Body of pancreas (tissue), 4 donors: ENCODE data around the gene ETV3. TPM values are rescaled to one million over a fixed set of nuclear protein-coding genes. Genes with fewer than 3 reads are reported as not detected.

Source experiments
- ATAC-seq: fragments of 150-250 bp; one replicate; pipeline ENCODE4 v1.9.1; 2016
- DNase-seq, 4 donors: peaks; one replicate each; pipeline ENCODE4 v3.0.0-alpha.2; 2019
- H3K27ac ChIP-seq, 4 donors: fragments of 200-600 bp; sonication (generic); 1 replicate in 3 of 4; 2 replicates in 1 of 4; pipeline versions ENCODE4 v1.5.1 to v1.6.1; 2016 to 2019; ENCODE audit warnings: mild to moderate bottlenecking in 1 of 4, mixed read lengths in 1 of 4, moderate library complexity in 1 of 4
- H3K27me3 ChIP-seq, 2 donors: fragments of 200-600 bp; sonication (generic); one replicate each; pipeline ENCODE4 v1.6.0; 2016; ENCODE audit warnings: mild to moderate bottlenecking in 1 of 2
- H3K36me3 ChIP-seq, 2 donors: fragments of 200-600 bp; sonication (generic); replicated peaks in 1 of 2; 2 replicates each; pipeline ENCODE4 v1.5.1; 2016; ENCODE audit warnings: low read depth in 2 of 2; ENCODE audit not compliant: insufficient read depth in 1 of 2
- H3K4me1 ChIP-seq: fragments of 200-600 bp; sonication (generic); one replicate; pipeline ENCODE4 v1.6.0; 2016
- H3K4me3 ChIP-seq, 2 donors: fragments of 200-600 bp; sonication (generic); 1 replicate in 1 of 2; 2 replicates in 1 of 2; pipeline ENCODE4 v1.5.1; 2016 to 2019
- H3K9me3 ChIP-seq, 3 donors: fragments of 200-600 bp; sonication (generic); 1 replicate in 2 of 3; 2 replicates in 1 of 3; pipeline ENCODE4 v1.5.1; 2016
- POLR2A ChIP-seq, 3 donors: fragments of 450-650 bp; IDR thresholded peaks; one replicate each; pipeline ENCODE4 v1.6.1; 2016; ENCODE audit warnings: antibody characterized with exemption in 3 of 3, mild to moderate bottlenecking in 2 of 3
- WGBS, 2 donors: methylation state at CpG; one replicate each; pipeline ENCODE4 v1.1.5; 2017; 5-methylcytosine and 5-hydroxymethylcytosine counted together
- intact Hi-C: fragments of 100-400 bp; cut with DNase I; formaldehyde crosslinking; loops from one replicate; pipeline ENCODE4 v1.15.1; 2023
- total RNA-seq, 2 donors: library from RNA; depleted of rRNA; stranded (reverse); fragments of >200 nt; gene quantifications; one replicate each; pipeline ENCODE4 v1.1.0, GENCODE V29; 2016
- TF ChIP-seq, protein P1 (sequence below), 7 experiments: fragments of 450-650 bp in 4 of 7; fragments of 200-600 bp in 3 of 7; sonication (generic) in 3 of 7; IDR thresholded peaks; one replicate each; pipeline ENCODE4 v1.5.1; 2016 to 2019; ENCODE audit warnings: antibody characterized with exemption in 7 of 7

Gene ETV3
- total RNA-seq, 2 donors from 2014 or later: 5.6 to 11.4 TPM

DNA sequence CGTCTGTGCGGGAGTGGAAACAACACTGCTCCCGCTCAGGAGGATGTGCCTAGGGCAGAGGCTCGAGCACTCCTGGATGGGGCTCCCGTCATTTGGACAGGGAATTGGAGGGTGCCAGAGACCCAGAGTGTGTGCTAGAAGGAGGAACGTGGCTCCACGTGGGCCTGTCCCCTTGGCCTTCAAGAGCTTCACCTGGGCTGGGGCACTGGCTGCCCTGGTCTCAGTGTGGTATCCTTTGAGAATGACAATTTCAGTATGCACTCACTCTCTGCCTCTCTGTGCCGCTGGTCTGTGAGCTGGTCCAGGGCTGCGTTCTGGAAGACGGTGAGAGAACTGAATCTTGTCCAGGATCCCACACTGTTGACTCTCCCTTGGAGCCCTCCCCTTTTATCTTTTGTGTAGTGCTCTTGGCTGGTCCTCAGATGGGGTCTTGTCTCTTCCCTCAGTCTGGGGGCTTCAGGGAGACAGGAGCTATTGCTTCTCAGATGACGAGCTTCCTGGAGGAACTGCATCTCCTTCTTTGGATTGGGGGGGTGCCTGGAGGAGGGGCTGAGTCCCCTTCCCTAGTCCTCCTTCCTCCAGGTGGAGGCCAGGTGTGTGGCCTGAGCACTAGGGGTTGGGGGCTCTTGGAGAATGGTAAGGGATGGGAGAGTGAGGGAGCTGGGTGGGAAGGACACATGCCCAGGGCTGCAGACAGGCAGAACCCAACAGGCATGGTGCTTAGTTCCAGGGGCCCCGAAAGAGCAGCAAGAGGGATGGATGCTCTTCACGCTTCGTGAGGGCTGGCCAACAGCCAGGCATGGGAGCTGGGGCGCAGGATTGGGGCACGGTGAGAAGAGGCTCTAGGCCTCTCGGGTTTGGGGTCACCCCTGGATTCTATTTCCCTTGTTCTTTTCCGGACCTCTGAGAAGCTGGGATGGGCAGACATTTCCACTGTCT, 23.7 kb downstream of the ETV3 start:
- no peak for ATAC-seq
- WGBS, 2 donors: 61 to 69% methylated on average over 18 of the region's 18 CpGs

GRCh38 chr1:157113631-157114030, 24.6 kb downstream of the ETV3 start:
- Histone ChIP-seq H3K27ac (no peak overlapping the region), H3K4me1 (no peaks in the 10 kb centered on the region), H3K27me3 (peaks cover 0 to 3% of the 10 kb centered on the region in 2 donors), H3K36me3 (no peaks in the 10 kb centered on the region), H3K4me3 (no peak overlapping the region), H3K9me3 (no peaks in the 10 kb centered on the region)
- 54 to 58% methylated on average over 3 of the region's 3 CpGs for WGBS, 2 donors
- intact Hi-C loops: no loop called here
- TF ChIP-seq POLR2A (IDR thresholded peaks at IDR 0.05): no peak
- ATAC-seq: no peak
- DNase-seq: no peak

More for the DNA sequence above, 23.7 kb downstream of the ETV3 start:
- no peaks in the 10 kb centered on the region for H3K27me3 ChIP-seq
- no peaks in the 10 kb centered on the region for H3K9me3 ChIP-seq
- H3K4me1 ChIP-seq: no peaks in the 10 kb centered on the region
- H3K4me3 ChIP-seq: no peak overlapping the region
- TF ChIP-seq POLR2A (IDR thresholded peaks at IDR 0.05): no peak
- TF ChIP-seq, protein P1, sequence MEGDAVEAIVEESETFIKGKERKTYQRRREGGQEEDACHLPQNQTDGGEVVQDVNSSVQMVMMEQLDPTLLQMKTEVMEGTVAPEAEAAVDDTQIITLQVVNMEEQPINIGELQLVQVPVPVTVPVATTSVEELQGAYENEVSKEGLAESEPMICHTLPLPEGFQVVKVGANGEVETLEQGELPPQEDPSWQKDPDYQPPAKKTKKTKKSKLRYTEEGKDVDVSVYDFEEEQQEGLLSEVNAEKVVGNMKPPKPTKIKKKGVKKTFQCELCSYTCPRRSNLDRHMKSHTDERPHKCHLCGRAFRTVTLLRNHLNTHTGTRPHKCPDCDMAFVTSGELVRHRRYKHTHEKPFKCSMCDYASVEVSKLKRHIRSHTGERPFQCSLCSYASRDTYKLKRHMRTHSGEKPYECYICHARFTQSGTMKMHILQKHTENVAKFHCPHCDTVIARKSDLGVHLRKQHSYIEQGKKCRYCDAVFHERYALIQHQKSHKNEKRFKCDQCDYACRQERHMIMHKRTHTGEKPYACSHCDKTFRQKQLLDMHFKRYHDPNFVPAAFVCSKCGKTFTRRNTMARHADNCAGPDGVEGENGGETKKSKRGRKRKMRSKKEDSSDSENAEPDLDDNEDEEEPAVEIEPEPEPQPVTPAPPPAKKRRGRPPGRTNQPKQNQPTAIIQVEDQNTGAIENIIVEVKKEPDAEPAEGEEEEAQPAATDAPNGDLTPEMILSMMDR (IDR thresholded peaks at IDR 0.05): no peak
- no peaks in the 10 kb centered on the region for H3K36me3 ChIP-seq
- DNase-seq: no peak
- intact Hi-C loops: no loop called here
- no peak overlapping the region for H3K27ac ChIP-seq

GRCh38 chr1:157113106-157113505, 25.1 kb downstream of the ETV3 start:
- intact Hi-C loops: no loop called here
- WGBS, 2 donors: 50 to 57% methylated on average over 4 to 7 of the region's 7 CpGs
- H3K4me1 ChIP-seq: no peaks in the 10 kb centered on the region
- ATAC-seq: no peak
- DNase-seq: no peak
- H3K36me3 ChIP-seq: no peaks in the 10 kb centered on the region
- H3K27ac ChIP-seq: no peak overlapping the region
- no peaks in the 10 kb centered on the region for H3K9me3 ChIP-seq
- H3K4me3 ChIP-seq: no peak overlapping the region
- TF ChIP-seq POLR2A (IDR thresholded peaks at IDR 0.05): no peak
- TF ChIP-seq, protein P1 (IDR thresholded peaks at IDR 0.05): no peak
- H3K27me3 ChIP-seq: peaks cover 0 to 9% of the 10 kb centered on the region in 2 donors

- intact Hi-C loops: no loop called here
- no peak overlapping the region for H3K4me3 ChIP-seq
- H3K36me3 ChIP-seq: no peaks in the 10 kb centered on the region
- no peaks in the 10 kb centered on the region for H3K4me1 ChIP-seq
- 54% methylated on average over 8 of the region's 8 CpGs for WGBS, 2 donors
- no peak overlapping the region for H3K27ac ChIP-seq
- H3K27me3 ChIP-seq: peaks cover 0 to 13% of the 10 kb centered on the region in 2 donors
- no peaks in the 10 kb centered on the region for H3K9me3 ChIP-seq
- DNase-seq (no peak), ATAC-seq (no peak)
- TF ChIP-seq POLR2A (IDR thresholded peaks at IDR 0.05): no peak
- TF ChIP-seq, protein P1 (IDR thresholded peaks at IDR 0.05): no peak
Measured at GRCh38 chr1:157112186-157112867, 25.9 kb downstream of the ETV3 start.

GRCh38 chr1:157111396-157112165, 26.6 kb downstream of the ETV3 start:
- intact Hi-C loops: no loop called here
- Histone ChIP-seq H3K36me3 (no peaks in the 10 kb centered on the region), H3K4me1 (no peaks in the 10 kb centered on the region), H3K9me3 (no peaks in the 10 kb centered on the region), H3K4me3 (no peak overlapping the region), H3K27ac (peak overlapping the region in 1 of 4 donors; percentile 38), H3K27me3 (peaks cover 0 to 13% of the 10 kb centered on the region in 2 donors)
- ATAC-seq (no peak), DNase-seq (no peak)
- TF ChIP-seq POLR2A (IDR thresholded peaks at IDR 0.05): no peak
- TF ChIP-seq, protein P1 (IDR thresholded peaks at IDR 0.05): no peak
- WGBS, 2 donors: 35 to 53% methylated on average over 18 to 19 of the region's 19 CpGs
